IMR-90 (cell line): ENCODE results near the gene ARHGAP19. TPM values are rescaled to one million over a fixed set of nuclear protein-coding genes. Genes with fewer than 3 reads are reported as not detected.

Experiments used
- ATAC-seq: fragments of 200-7000 bp; cut with Tn5 transposase; 2 replicates; pipeline ENCODE4 v1.9.1; 2020; ENCODE audit warnings: low read depth, mild to moderate bottlenecking, moderate library complexity
- BruUV-seq: library from RNA; stranded (reverse); fragments of 400-500 nt; replicated peaks from 2 replicates; lab custom pipeline; 2021; lab: Mats Ljungman, UMichigan
- CTCF ChIA-PET: fragments of 300-600 bp; formaldehyde crosslinking; extraction: SDS; loops from one replicate; lab custom pipeline; 2021; ENCODE audit warnings: antibody characterized with exemption; lab: Yijun Ruan, JAX
- POLR2A ChIA-PET: fragments of 300-600 bp; sonication (Branson Sonifier 250); formaldehyde crosslinking; loops from one replicate; lab custom pipeline; 2022; ENCODE audit warnings: antibody characterized with exemption; ENCODE audit not compliant: unreplicated experiment; lab: Charles Lee
- DNase-seq: peaks from one replicate; pipeline ENCODE4 v3.0.0; 2013
- H2AFZ ChIP-seq: replicated peaks from 2 replicates; pipeline ENCODE3; 2013; ENCODE audit warnings: low read length, mild to moderate bottlenecking; ENCODE audit not compliant: poor library complexity
- H2AK5ac ChIP-seq: 2 replicates; pipeline ENCODE4 v1.6.1; 2013; ENCODE audit warnings: low read depth, low read length, inconsistent platforms
- H2AK9ac ChIP-seq: replicated peaks from 2 replicates; pipeline ENCODE3; 2013; ENCODE audit warnings: mild to moderate bottlenecking, low read depth, low read length, moderate library complexity; ENCODE audit not compliant: poor library complexity
- H2BK120ac ChIP-seq: 2 replicates; pipeline ENCODE4 v1.6.1; 2013; ENCODE audit warnings: low read depth, low read length, inconsistent platforms
- H2BK15ac ChIP-seq: 3 replicates; pipeline ENCODE4 v1.6.1; 2013; ENCODE audit warnings: low read depth, low read length, inconsistent platforms
- H2BK20ac ChIP-seq: 2 replicates; pipeline ENCODE4 v1.6.1; 2013; ENCODE audit warnings: low read depth, mild to moderate bottlenecking, inconsistent platforms, low read length, moderate library complexity
- H2BK5ac ChIP-seq: 2 replicates; pipeline ENCODE4 v1.6.1; 2013; ENCODE audit warnings: mild to moderate bottlenecking, low read depth, low read length, inconsistent platforms; ENCODE audit not compliant: poor library complexity, severe bottlenecking
- H3K14ac ChIP-seq: replicated peaks from 2 replicates; pipeline ENCODE4 v1.6.1; 2013; ENCODE audit warnings: low read depth, low read length, inconsistent platforms
- H3K18ac ChIP-seq: 2 replicates; pipeline ENCODE4 v1.6.1; 2013; ENCODE audit warnings: low read depth, low read length, control low read depth
- H3K23ac ChIP-seq: 2 replicates; pipeline ENCODE4 v1.6.1; 2013; ENCODE audit warnings: low read depth, low read length, inconsistent platforms
- H3K27ac ChIP-seq: 2 replicates; pipeline ENCODE4 v1.5.1; 2013; ENCODE audit warnings: mild to moderate bottlenecking, control low read depth, low read length; ENCODE audit not compliant: insufficient read depth
- H3K27me3 ChIP-seq: 2 replicates; pipeline ENCODE4 v1.6.1; 2013; ENCODE audit warnings: low read length; ENCODE audit not compliant: control insufficient read depth, insufficient read depth
- H3K36me3 ChIP-seq: 2 replicates; pipeline ENCODE4 v1.6.1; 2013; ENCODE audit warnings: low read length, mixed read lengths; ENCODE audit not compliant: control insufficient read depth, insufficient read depth
- H3K4ac ChIP-seq: 2 replicates; pipeline ENCODE4 v1.6.1; 2013; ENCODE audit warnings: low read depth, low read length, inconsistent platforms
- H3K4me1 ChIP-seq: 2 replicates; pipeline ENCODE4 v1.6.1; 2013; ENCODE audit warnings: low read length, mixed read lengths; ENCODE audit not compliant: control insufficient read depth, insufficient read depth
- H3K4me2 ChIP-seq: 2 replicates; pipeline ENCODE4 v1.6.1; 2013; ENCODE audit warnings: low read depth, mild to moderate bottlenecking, control low read depth, low read length, moderate library complexity
- H3K4me3 ChIP-seq: 2 replicates; pipeline ENCODE4 v1.5.1; 2013; ENCODE audit warnings: low read depth, mild to moderate bottlenecking, control low read depth, low read length, moderate library complexity; ENCODE audit not compliant: insufficient read depth
- H3K56ac ChIP-seq: 2 replicates; pipeline ENCODE4 v1.6.1; 2013; ENCODE audit warnings: low read length, inconsistent platforms; ENCODE audit not compliant: insufficient read depth; ENCODE audit errors: extremely low read depth
- H3K79me1 ChIP-seq, 2 experiments: 2 replicates each; pipeline ENCODE4 v1.6.1; 2013; ENCODE audit warnings: low read length in 2 of 2, inconsistent platforms in 1 of 2, low read depth in 1 of 2
- H3K9ac ChIP-seq: 2 replicates; pipeline ENCODE4 v1.6.1; 2013; ENCODE audit warnings: low read depth, low read length, control low read depth
- H3K9me1 ChIP-seq: 2 replicates; pipeline ENCODE4 v1.6.1; 2013; ENCODE audit warnings: low read length, inconsistent platforms; ENCODE audit not compliant: insufficient read depth
- H3K9me3 ChIP-seq: 2 replicates; pipeline ENCODE4 v1.6.1; 2013; ENCODE audit warnings: low read length; ENCODE audit not compliant: control insufficient read depth, insufficient read depth
- H4K20me1 ChIP-seq: 2 replicates; pipeline ENCODE4 v1.6.1; 2013; ENCODE audit warnings: low read length, inconsistent platforms; ENCODE audit not compliant: insufficient read depth
- H4K5ac ChIP-seq: 2 replicates; pipeline ENCODE4 v1.6.1; 2013; ENCODE audit warnings: mild to moderate bottlenecking, low read depth, low read length, control low read depth
- H4K8ac ChIP-seq, 2 experiments: 2 replicates each; pipeline ENCODE4 v1.6.1; 2013; ENCODE audit warnings: low read depth in 2 of 2, low read length in 2 of 2, control low read depth in 1 of 2, inconsistent platforms in 1 of 2
- H4K91ac ChIP-seq: 2 replicates; pipeline ENCODE4 v1.6.1; 2013; ENCODE audit warnings: low read depth, low read length, inconsistent platforms; ENCODE audit not compliant: insufficient read depth
- BHLHE40 ChIP-seq: fragments of 150-350 bp; IDR thresholded peaks from 2 replicates; pipeline ENCODE4 v1.6.1; 2016; ENCODE audit warnings: mild to moderate bottlenecking, low read depth, low read length
- CHD1 ChIP-seq: IDR thresholded peaks from 2 replicates; pipeline ENCODE4 v1.6.1; 2012; ENCODE audit warnings: low read depth, low read length, improper control_type of control experiment
- ELK1 ChIP-seq: fragments of 150-350 bp; IDR thresholded peaks from 2 replicates; pipeline ENCODE4 v1.6.1; 2016; ENCODE audit warnings: low read depth, mild to moderate bottlenecking, low read length, moderate library complexity, borderline replicate concordance
- MAFK ChIP-seq: IDR thresholded peaks from 2 replicates; pipeline ENCODE4 v1.6.1; 2012; ENCODE audit warnings: low read depth, low read length, improper control_type of control experiment
- MXI1 ChIP-seq: IDR thresholded peaks from 2 replicates; pipeline ENCODE4 v1.6.1; 2012; ENCODE audit warnings: low read depth, mild to moderate bottlenecking, low read length, moderate library complexity, borderline replicate concordance
- SMC3 ChIP-seq: fragments of 150-350 bp; IDR thresholded peaks from 2 replicates; pipeline ENCODE4 v1.6.1; 2016; ENCODE audit warnings: low read depth, mild to moderate bottlenecking, antibody characterized with exemption, low read length, moderate library complexity
- USF2 ChIP-seq: fragments of 150-350 bp; IDR thresholded peaks from 2 replicates; pipeline ENCODE4 v1.6.1; 2017; ENCODE audit warnings: mild to moderate bottlenecking, antibody characterized with exemption, low read length, low read depth
- WGBS, 2 experiments: methylation state at CpG; one replicate each; pipeline versions ENCODE4 v1.1.5 to v1.1.7; 2013; ENCODE audit warnings: missing lambda C conversion rate in 2 of 2; ENCODE audit not compliant: insufficient read length in 1 of 2; ENCODE audit errors: extremely low coverage in 2 of 2; 5-methylcytosine and 5-hydroxymethylcytosine counted together
- dilution Hi-C: fragments of 300-500 bp; cut with HindIII; formaldehyde crosslinking; loops from one replicate; pipeline ENCODE4 v1.14.3; 2018; ENCODE audit warnings: low sequenced_read_pairs; ENCODE audit not compliant: unreplicated experiment
- in situ Hi-C: fragments of 300-500 bp; cut with MboI; formaldehyde crosslinking; loops from 3 replicates; pipeline ENCODE4 v1.14.3; 2019; ENCODE audit warnings: low sequenced_read_pairs, inconsistent platforms, mixed read lengths
- intact Hi-C: fragments of 100-400 bp; cut with micrococcal nuclease; formaldehyde crosslinking; loops from 2 replicates; pipeline ENCODE4 v1.10.0; 2022
- polyA plus RNA-seq, 3 experiments: library from polyadenylated mRNA; depleted of rRNA; stranded (reverse); fragments of >200 nt; gene quantifications; 2 replicates each; pipeline ENCODE4 v1.2.3, GENCODE V29; 2012; ENCODE audit warnings: low replicate concordance in 1 of 3
- total RNA-seq: library from RNA; depleted of rRNA; stranded (reverse); fragments of >200 nt; gene quantifications from 2 replicates; pipeline ENCODE4 v1.2.3, GENCODE V29; 2012

The ARHGAP19 gene
- total and polyA plus RNA-seq, 2 of the 4 experiments (the other 2 are of a cell fraction) = 6.3 to 7.0 TPM

- no peak for ATAC-seq
- no peak overlapping the region for H4K8ac ChIP-seq
- intact Hi-C loops = no loop called here
- H3K4me1 ChIP-seq = no peaks in the 10 kb centered on the region
- no peaks in the 10 kb centered on the region for H4K20me1 ChIP-seq
- H2BK20ac ChIP-seq = no peak overlapping the region
- no peak overlapping the region for H4K5ac ChIP-seq
- BruUV-seq = no TSS peak
- no peak overlapping the region for H3K9ac ChIP-seq
- no peak overlapping the region for H3K4me2 ChIP-seq
- dilution Hi-C loops = no loop called here
- no peaks in the 10 kb centered on the region for H3K27me3 ChIP-seq
- H3K36me3 ChIP-seq = peaks cover 4% of the 10 kb centered on the region
- H3K79me1 ChIP-seq = peaks cover 7 to 8% of the 10 kb centered on the region in 2 experiments; a peak in 2 of 4 replicates
- H2AK5ac ChIP-seq = no peak overlapping the region
- WGBS, 2 experiments = no CpG with 5 or more reads among the region's 1 CpG
- H3K9me1 ChIP-seq = no peaks in the 10 kb centered on the region
- H3K4ac ChIP-seq = no peak overlapping the region
- TF ChIP-seq ELK1 (no peak), MAFK (no peak), CHD1 (no peak), SMC3 (no peak), BHLHE40 (no peak), USF2 (no peak), MXI1 (no peak)
- H2BK15ac ChIP-seq = no peak overlapping the region
- H2BK120ac ChIP-seq = no peak overlapping the region
- H3K18ac ChIP-seq = no peak overlapping the region
- H3K4me3 ChIP-seq = no peak overlapping the region
- H3K27ac ChIP-seq = no peak overlapping the region
- H2AK9ac ChIP-seq = no peak overlapping the region
- in situ Hi-C loops = no loop called here
- CTCF ChIA-PET = interaction anchor here (1.4 to 2.1 kb wide), 2 partner anchors 9 to 17 kb away, joined by 5 to 11 read pairs; no protein-coding TSS in a partner anchor
- no peak overlapping the region for H3K14ac ChIP-seq
- POLR2A ChIA-PET = interaction anchor here (0.6 kb wide), 2 partner anchors 138 to 472 kb away, joined by 3 read pairs; no protein-coding TSS in a partner anchor
- DNase-seq = no peak
- H3K23ac ChIP-seq = no peak overlapping the region
- H3K56ac ChIP-seq = no peak overlapping the region
- H3K9me3 ChIP-seq = no peaks in the 10 kb centered on the region
- H2AFZ ChIP-seq = no peak overlapping the region
- H4K91ac ChIP-seq = no peak overlapping the region
- no peak overlapping the region for H2BK5ac ChIP-seq
These were observed 30.8 kb downstream of the ARHGAP19 start for GRCh38 chr10:97261656-97262055.
